Measurements from ENCODE around the gene UBR4.
A peak's percentile ranks its signal among the peaks of the same experiment; 100 is the strongest.
"Not testable (repeated sequence)": the region's sequence is repeated elsewhere in the genome, so short reads cannot be mapped to it uniquely, and the experiment has no call there.

UBR4 gene

GRCh38 chr1:19209990-19210771 lies at the start of gene UBR4:
Gene UBR4 (minus strand): TSS chr1:19210266. CDS start chr1:19210248, 18 bp downstream.
- peak; percentile 90 to 96 for DNase-seq (ENCODE audit: low read depth in 2 of 2)

GRCh38 chr1:19258353-19258752 lies 48.3 kb upstream of the UBR4 start:
- no peak for DNase-seq (ENCODE audit: low read depth in 2 of 2)

- DNase-seq (ENCODE audit: low read depth in 2 of 2): no peak
These were observed 47.3 kb upstream of the UBR4 start for GRCh38 chr1:19257178-19257914.

GRCh38 chr1:19256301-19256700 lies 46.2 kb upstream of the UBR4 start:
- DNase-seq (ENCODE audit: low read depth in 2 of 2): not testable (repeated sequence)

GRCh38 chr1:19255288-19255687 lies 45.2 kb upstream of the UBR4 start:
- no peak for DNase-seq (ENCODE audit: low read depth in 2 of 2)

GRCh38 chr1:19254416-19254815 lies 44.4 kb upstream of the UBR4 start:
- no peak for DNase-seq (ENCODE audit: low read depth in 2 of 2)

- peak; percentile 57 to 88 for DNase-seq (ENCODE audit: low read depth in 2 of 2)
These were observed 41.5 kb upstream of the UBR4 start, which contains the start of the genes EMC1 and MRTO4 for GRCh38 chr1:19251305-19252196. Gene EMC1 (minus strand): TSS chr1:19251524. CDS start chr1:19251509, 15 bp downstream. Gene MRTO4 (plus strand): TSS chr1:19251805. CDS start chr1:19251836, 31 bp downstream.

GRCh38 chr1:19250629-19251304 lies 40.7 kb upstream of the UBR4 start:
- DNase-seq (ENCODE audit: low read depth in 2 of 2): no peak

GRCh38 chr1:19240673-19241538 lies 30.8 kb upstream of the UBR4 start:
- peak; percentile 23 to 54 for DNase-seq (ENCODE audit: low read depth in 2 of 2)

- DNase-seq (ENCODE audit: low read depth in 2 of 2): no peak
These were observed 29.8 kb upstream of the UBR4 start for GRCh38 chr1:19239876-19240275.

- DNase-seq (ENCODE audit: low read depth in 2 of 2): no peak
These were observed 24.2 kb upstream of the UBR4 start for GRCh38 chr1:19234224-19234623.

GRCh38 chr1:19232524-19232846 lies 22.4 kb upstream of the UBR4 start:
- DNase-seq (ENCODE audit: low read depth in 2 of 2): no peak

GRCh38 chr1:19231736-19232523 lies 21.9 kb upstream of the UBR4 start:
- DNase-seq (ENCODE audit: low read depth in 2 of 2): not testable (repeated sequence)

- no peak for DNase-seq (ENCODE audit: low read depth in 2 of 2)
These were observed 19.8 kb upstream of the UBR4 start for GRCh38 chr1:19229828-19230325.

- DNase-seq (ENCODE audit: low read depth in 2 of 2): no peak
These were observed 19.2 kb upstream of the UBR4 start for GRCh38 chr1:19229229-19229628.

GRCh38 chr1:19222979-19223824 lies 13.1 kb upstream of the UBR4 start:
- no peak for DNase-seq (ENCODE audit: low read depth in 2 of 2)

GRCh38 chr1:19222573-19222972 lies 12.5 kb upstream of the UBR4 start:
- DNase-seq (ENCODE audit: low read depth in 2 of 2): no peak

- DNase-seq (ENCODE audit: low read depth in 2 of 2): no peak
These were observed 10.9 kb upstream of the UBR4 start for GRCh38 chr1:19220991-19221390.

Data from stimulated activated CD4-positive, alpha-beta T cell treated with anti-CD3 and anti-CD28 coated beads, Interleukin-1b, Interleukin-23, amount 100 ng/mL, for 1 hour (primary cell).